Lower lobe of right lung (tissue), 2 donors: ENCODE results near the gene TESK1. TPM values are rescaled to one million over a fixed set of nuclear protein-coding genes. Genes with fewer than 3 reads are reported as not detected.
"Not testable (repeated sequence)": the region's sequence is repeated elsewhere in the genome, so short reads cannot be mapped to it uniquely, and the experiment has no call there.

Source experiments
- ATAC-seq, 2 donors: fragments of 200-7000 bp; cut with Tn5 transposase; one replicate each; pipeline ENCODE4 v1.9.1; 2020 to 2022; ENCODE audit warnings: mild to moderate bottlenecking in 2 of 2, moderate library complexity in 2 of 2
- DNase-seq: peaks from one replicate; pipeline ENCODE4 v3.0.0-alpha.2; 2020
- H3K27ac ChIP-seq: fragments of 200-600 bp; one replicate; pipeline ENCODE4 v1.8.0; 2022
- H3K27me3 ChIP-seq: fragments of 200-600 bp; one replicate; pipeline ENCODE4 v1.8.0; 2022; ENCODE audit warnings: low read depth
- H3K36me3 ChIP-seq: fragments of 200-600 bp; one replicate; pipeline ENCODE4 v1.8.0; 2022; ENCODE audit warnings: mild to moderate bottlenecking
- H3K4me1 ChIP-seq: fragments of 200-600 bp; one replicate; pipeline ENCODE4 v1.8.0; 2022
- H3K4me3 ChIP-seq: fragments of 200-600 bp; one replicate; pipeline ENCODE4 v1.8.0; 2022; ENCODE audit warnings: mild to moderate bottlenecking
- H3K9me3 ChIP-seq: fragments of 200-600 bp; one replicate; pipeline ENCODE4 v1.8.0; 2022
- CTCF ChIP-seq: fragments of 200-600 bp; IDR thresholded peaks from one replicate; pipeline ENCODE4 v1.8.0; 2022; ENCODE audit warnings: antibody characterized with exemption, mild to moderate bottlenecking
- intact Hi-C: fragments of 100-400 bp; cut with DNase I; formaldehyde crosslinking; loops from one replicate; pipeline ENCODE4 v1.11.0; 2022
- total RNA-seq: library from RNA; stranded (reverse); fragmentation: NEBNext Ultra II Directional; extraction: Animal tissue kit (Norgen Biotek cat#: 25700); gene quantifications from one replicate; pipeline ENCODE4 v1.2.1, GENCODE V29; 2021
- donor health status: DM: no; HTN: yes; CAD: no; lungs with severe emphysema.

TESK1 gene
- total RNA-seq, 1 donor from 2014 or later, result 44.0 TPM

DNA sequence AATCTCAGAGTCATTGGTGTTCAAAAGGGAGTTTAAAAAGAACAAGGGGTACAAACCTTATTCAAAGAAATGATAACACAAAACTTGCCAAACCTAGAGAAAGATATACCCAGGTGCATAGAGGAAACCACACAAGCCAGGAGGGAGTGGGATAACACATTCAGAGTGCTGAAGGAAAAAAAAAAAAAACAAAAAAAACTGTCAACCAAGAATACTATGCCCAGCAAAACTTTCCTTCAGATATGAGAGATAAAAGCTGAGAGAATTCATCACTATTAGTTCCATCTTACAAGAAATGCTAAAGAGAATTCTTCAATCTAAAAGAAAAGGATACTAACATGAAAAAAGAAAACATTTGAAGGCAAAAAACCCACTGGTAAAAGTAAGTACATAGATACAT lies 11.5 kb upstream of the TESK1 start:
- Histone ChIP-seq H3K27me3 (no peaks in the 10 kb centered on the region), H3K36me3 (no peaks in the 10 kb centered on the region), H3K27ac (no peak overlapping the region), H3K4me1 (no peaks in the 10 kb centered on the region), H3K4me3 (no peak overlapping the region), H3K9me3 (peaks cover 15% of the 10 kb centered on the region)
- ATAC-seq, result no peak
- DNase-seq, result no peak
- intact Hi-C loops, result no loop called here
- TF ChIP-seq CTCF, result no peak

GRCh38 chr9:35594471-35594870 lies 10.6 kb upstream of the TESK1 start:
- Histone ChIP-seq H3K27ac (no peak overlapping the region), H3K27me3 (no peaks in the 10 kb centered on the region), H3K4me3 (no peak overlapping the region), H3K4me1 (no peaks in the 10 kb centered on the region), H3K36me3 (no peaks in the 10 kb centered on the region), H3K9me3 (peaks cover 15% of the 10 kb centered on the region)
- intact Hi-C loops, result no loop called here
- ATAC-seq, result no peak
- TF ChIP-seq CTCF, result no peak
- no peak for DNase-seq

DNA sequence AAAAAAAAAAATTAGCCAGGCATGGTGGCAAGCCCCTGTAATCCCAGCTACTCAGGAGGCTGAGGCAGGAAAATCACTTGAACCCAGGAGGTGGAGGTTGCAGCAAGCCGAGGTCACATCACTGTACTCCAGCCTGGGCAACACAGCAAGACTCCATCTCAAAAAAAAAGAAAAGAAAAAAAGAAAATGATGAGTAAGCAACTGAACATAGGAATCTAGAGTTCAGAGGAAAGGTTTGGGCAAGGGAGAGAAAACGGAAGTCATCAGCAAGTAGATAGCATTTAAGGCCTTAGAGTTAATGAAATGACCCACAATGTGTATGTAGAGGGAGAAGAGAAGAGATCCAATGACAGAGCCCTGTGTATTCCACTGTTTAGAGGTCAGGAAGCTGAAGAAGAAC lies 8.2 kb upstream of the TESK1 start:
- H3K36me3 ChIP-seq, intact Hi-C loops, H3K27ac ChIP-seq, H3K4me3 ChIP-seq, H3K4me1 ChIP-seq, DNase-seq, H3K27me3 ChIP-seq, ATAC-seq: not testable (repeated sequence)
- H3K9me3 ChIP-seq, result peaks cover 15% of the 10 kb centered on the region

DNA sequence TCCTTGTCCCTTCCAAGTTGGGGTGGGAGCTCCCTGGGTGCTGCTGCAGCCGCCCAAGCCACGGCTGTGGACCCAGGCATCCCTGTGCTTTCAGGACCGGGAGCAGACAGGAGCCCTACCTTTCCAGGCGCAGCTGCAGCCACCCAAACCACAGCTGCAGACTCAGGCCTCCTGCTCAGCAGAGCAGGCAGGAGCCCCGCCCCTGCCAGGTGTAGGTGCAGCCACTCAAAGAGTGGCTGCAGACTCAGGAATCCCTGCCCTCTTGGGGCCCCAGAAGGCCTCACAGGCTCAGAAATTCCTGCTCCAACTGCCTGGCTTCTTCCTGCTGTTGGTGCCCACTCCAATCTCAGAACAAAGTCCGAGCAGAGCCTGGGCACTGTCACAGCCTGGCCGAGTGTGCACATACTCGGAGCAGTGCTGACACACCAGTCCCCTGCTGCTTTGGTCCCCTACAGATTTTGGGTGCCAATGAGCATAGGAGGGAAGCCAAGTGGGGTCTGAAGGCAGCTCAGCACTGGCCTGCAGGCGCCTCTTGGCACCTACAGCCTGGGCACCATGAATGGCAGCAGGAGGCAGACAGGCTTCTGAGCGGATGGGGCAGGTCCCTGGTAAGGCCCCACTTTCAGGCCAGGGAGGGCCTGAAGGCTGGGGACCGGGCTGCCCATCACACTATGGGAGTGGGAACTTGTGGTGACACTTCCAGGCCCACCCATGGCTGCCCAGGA lies 6.0 kb upstream of the TESK1 start:
- intact Hi-C loops, result no loop called here
- H3K27ac ChIP-seq, result no peak overlapping the region
- peaks cover 10% of the 10 kb centered on the region for H3K4me1 ChIP-seq
- H3K27me3 ChIP-seq, result no peaks in the 10 kb centered on the region
- ATAC-seq, result peak; percentile 54 to 70
- H3K36me3 ChIP-seq, result no peaks in the 10 kb centered on the region
- TF ChIP-seq CTCF, result no peak
- no peaks in the 10 kb centered on the region for H3K9me3 ChIP-seq
- peak; percentile 72 for DNase-seq
- no peak overlapping the region for H3K4me3 ChIP-seq

DNA sequence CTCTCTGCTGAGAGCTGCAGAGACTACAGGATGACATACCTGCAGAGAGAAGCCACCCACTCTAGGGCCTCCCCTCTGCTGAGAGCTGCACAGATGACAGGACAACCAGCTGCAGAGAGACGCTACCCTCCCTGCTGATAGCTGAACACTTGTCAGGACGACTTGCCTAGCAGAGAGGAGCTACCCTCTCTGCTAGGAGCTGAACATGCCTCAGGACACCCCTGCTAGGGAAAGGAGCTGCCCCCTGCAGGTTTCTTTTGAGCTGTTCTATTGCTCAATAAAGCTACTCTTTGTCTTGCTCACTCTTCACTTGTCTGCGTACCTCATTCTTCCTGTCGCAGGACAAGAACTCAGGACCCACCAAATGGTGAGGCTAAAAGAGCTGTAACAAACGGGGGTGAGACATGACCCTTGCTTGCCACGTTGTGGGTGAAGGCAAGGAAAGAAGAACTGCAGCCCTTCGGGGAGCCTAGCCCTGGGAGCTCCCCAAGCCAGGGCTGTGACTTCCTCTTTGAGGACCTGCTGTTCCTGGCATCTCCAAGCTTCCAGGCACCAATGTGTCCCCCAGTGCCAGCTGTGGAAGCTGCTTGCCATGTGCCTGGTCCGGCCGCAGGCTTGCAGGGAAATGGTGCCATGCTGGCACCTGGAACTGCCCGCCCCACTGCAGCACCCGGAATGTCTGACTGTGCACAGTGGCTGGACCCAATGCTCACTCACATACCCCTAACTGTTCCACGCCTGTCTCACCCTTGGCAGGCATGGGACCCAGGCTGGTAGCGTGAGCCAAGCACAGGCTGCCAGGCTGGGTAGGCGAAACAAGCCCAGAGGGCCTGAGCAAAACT lies 5.1 kb upstream of the TESK1 start:
- Histone ChIP-seq H3K4me1 (peaks cover 10% of the 10 kb centered on the region), H3K4me3 (no peak overlapping the region), H3K9me3 (no peaks in the 10 kb centered on the region), H3K36me3 (no peaks in the 10 kb centered on the region), H3K27me3 (no peaks in the 10 kb centered on the region), H3K27ac (no peak overlapping the region)
- ATAC-seq (no peak), DNase-seq (no peak)
- no peak for TF ChIP-seq CTCF
- intact Hi-C loops, result no loop called here

DNA sequence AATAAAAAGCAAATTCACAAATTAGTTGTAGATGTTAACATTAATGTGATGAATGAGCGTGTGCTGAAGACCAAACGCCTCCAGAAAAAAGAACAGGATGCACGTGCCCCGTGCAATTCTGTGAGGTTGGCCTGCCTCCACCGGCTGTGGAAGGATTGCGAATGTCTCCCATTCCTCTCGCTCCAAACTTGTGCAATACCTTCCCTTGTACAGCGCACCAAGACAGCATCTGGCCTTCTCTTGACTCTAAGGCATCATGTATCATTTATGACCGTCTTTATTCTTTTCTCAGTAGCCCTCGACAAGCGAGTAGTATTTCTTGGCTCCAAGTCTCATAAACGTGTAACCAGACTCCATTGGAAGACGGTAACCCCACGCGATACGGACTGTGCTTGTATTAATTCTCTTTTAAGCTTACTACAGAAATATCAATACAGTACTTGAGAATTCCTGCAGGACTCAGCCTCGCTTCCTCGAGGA lies 1.5 kb upstream of the TESK1 start:
- ATAC-seq, result peak in 1 of 2 donors; percentile 2
- Histone ChIP-seq H3K36me3 (peaks cover 16% of the 10 kb centered on the region), H3K9me3 (no peaks in the 10 kb centered on the region), H3K4me1 (peaks cover 29% of the 10 kb centered on the region), H3K27me3 (no peaks in the 10 kb centered on the region), H3K27ac (peak overlapping the region; percentile 84), H3K4me3 (peak overlapping the region; percentile 83)
- TF ChIP-seq CTCF, result no peak
- intact Hi-C loops, result no loop called here
- DNase-seq, result peak; percentile 66
